ENCODE data around the gene TAF1C. TPM values are rescaled to one million over a fixed set of nuclear protein-coding genes. Genes with fewer than 3 reads are reported as not detected.

Gene TAF1C
- total and polyA plus RNA-seq, 2 of the 8 experiments (the other 6 are each of a cell fraction or from before 2014, with no cell fraction given), result 44.6 to 63.8 TPM

- no peak for FAIRE-seq
- Histone ChIP-seq H3K36me3 (ENCODE audit: control insufficient read depth in 2 of 4, insufficient read depth in 4 of 4, low read length in 3 of 4) (no peaks in the 10 kb centered on the region), H3K4ac (replicated peaks; ENCODE audit: insufficient read length, low read depth, low read length) (no peak overlapping the region), H3K23me2 (ENCODE audit: low read depth, low read length) (no peaks in the 10 kb centered on the region), H3K27ac (ENCODE audit: low read depth, low read length) (no peak overlapping the region), H4K20me1 (replicated peaks in 1 of 2; ENCODE audit: control insufficient read depth in 1 of 2, insufficient read depth in 2 of 2, low read length in 2 of 2) (no peaks in the 10 kb centered on the region), H3K23ac (ENCODE audit: insufficient read length) (no peak overlapping the region), H4K8ac (ENCODE audit: extremely low read depth, insufficient read depth, low read length) (peak overlapping the region; percentile 47; the same call in 1 of the 2 replicates), H3K14ac (ENCODE audit: insufficient read length) (no peak overlapping the region), H3K18ac (ENCODE audit: extremely low read depth, low read length) (no peak overlapping the region), H3K27me3 (replicated peaks in 1 of 4; ENCODE audit: control insufficient read depth in 3 of 4, extremely low read depth in 1 of 4, insufficient read depth in 3 of 4, low read length in 3 of 4) (no peaks in the 10 kb centered on the region), H2BK20ac (ENCODE audit: low read length) (no peak overlapping the region), H3K9ac (replicated peaks in 1 of 4; ENCODE audit: extremely low read depth in 1 of 4, low read depth in 3 of 4, low read length in 3 of 4) (no peak overlapping the region), H2BK120ac (replicated peaks; ENCODE audit: low read depth, low read length) (no peak overlapping the region), H2BK15ac (ENCODE audit: low read length) (no peak overlapping the region), H3K4me2 (ENCODE audit: insufficient read depth in 1 of 2, low read depth in 2 of 2, low read length in 2 of 2) (no peak overlapping the region), H4K5ac (ENCODE audit: insufficient read length, low read depth, low read length) (no peak overlapping the region), H3K4me1 (replicated peaks in 1 of 4; ENCODE audit: control insufficient read depth in 3 of 4, insufficient read depth in 4 of 4, low read length in 3 of 4) (peaks cover 0 to 3% (median under 1%) of the 10 kb centered on the region in 4 experiments; a peak in 3 of 7 replicates), H3K56ac (replicated peaks; ENCODE audit: insufficient read length, low read depth, low read length) (no peak overlapping the region), H3K4me3 (ENCODE audit: extremely low read depth in 1 of 4, insufficient read depth in 2 of 4, low read depth in 3 of 4, low read length in 4 of 4) (no peak overlapping the region), H3K79me2 (ENCODE audit: control insufficient read depth in 1 of 2, insufficient read depth in 2 of 2, low read length in 2 of 2) (no peaks in the 10 kb centered on the region), H3K79me1 (ENCODE audit: low read depth, low read length) (no peaks in the 10 kb centered on the region), H2BK12ac (ENCODE audit: low read depth, low read length) (peak overlapping the region; percentile 68; the same call in 1 of the 2 replicates), H3K9me3 (ENCODE audit: insufficient read depth in 2 of 2, low read depth in 1 of 2, low read length in 1 of 2) (no peaks in the 10 kb centered on the region; a peak in 1 of 4 replicates), H2BK5ac (ENCODE audit: low read depth, low read length) (no peak overlapping the region), H2AFZ (ENCODE audit: low read length) (no peak overlapping the region), H2AK5ac (ENCODE audit: low read depth, low read length) (no peak overlapping the region), H4K91ac (replicated peaks; ENCODE audit: insufficient read length, low read length) (no peak overlapping the region)
- CTCF ChIA-PET (ENCODE audit: partially characterized antibody), result interaction anchor here (0.6 to 1.9 kb wide), 8 partner anchors 9 to 287 kb away, joined by 3 to 7 read pairs (median 3); partner anchors contain the start of gene TAF1C
- no peak for DNase-seq (ENCODE audit: low read depth in 1 of 2, low spot score in 2 of 2)
- 91% methylated on average over 22 of the region's 38 CpGs; no CpG with 5 or more reads in 1 of the 2 experiments for WGBS, 2 experiments (ENCODE audit: extremely low coverage in 1 of 2, insufficient coverage in 1 of 2, insufficient read length in 1 of 2, insufficient replicate concordance in 2 of 2, low coverage in 1 of 2, low lambda C conversion rate in 2 of 2, missing lambda C conversion rate in 1 of 2)
- POLR2A ChIA-PET (ENCODE audit: partially characterized antibody), result interaction anchor here (1.0 to 1.1 kb wide), 2 partner anchors 8 to 24 kb away, joined by 3 read pairs; partner anchors contain the start of gene TAF1C
Measured at GRCh38 chr16:84195201-84196093, 8.6 kb upstream of the TAF1C start.
